ENCODE data around the gene MYH9. TPM values are rescaled to one million over a fixed set of nuclear protein-coding genes. Genes with fewer than 3 reads are reported as not detected.
"Not testable (repeated sequence)": the region's sequence is repeated elsewhere in the genome, so short reads cannot be mapped to it uniquely, and the experiment has no call there.

MYH9 gene
- total and polyA plus RNA-seq, 2 donors (not counting 1 experiment from before 2014, with no cell fraction given) = 108 to 554 TPM

DNA sequence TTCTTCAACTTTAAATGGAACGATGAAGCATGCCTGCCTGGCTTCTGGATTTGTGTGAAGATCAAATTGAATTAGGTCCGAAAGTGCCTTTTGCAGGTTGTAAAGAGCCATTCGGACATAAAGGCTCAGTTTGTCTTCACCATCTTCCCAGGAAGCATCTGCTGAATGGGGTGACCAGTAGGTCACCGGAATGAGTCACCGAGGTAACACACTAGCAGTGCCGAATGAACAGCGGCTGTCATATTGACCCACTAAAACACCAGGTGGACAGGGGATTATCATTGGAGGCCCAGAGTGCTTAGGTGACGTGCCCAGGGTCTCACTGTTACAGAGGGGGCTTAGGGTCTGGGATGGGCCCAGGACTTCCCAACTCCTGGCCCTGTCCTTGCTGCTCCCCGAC lies 43.1 kb upstream of the MYH9 start:
- H2AFZ ChIP-seq (ENCODE audit: insufficient read depth, low read depth, low read length, poor library complexity, severe bottlenecking) = no peak overlapping the region
- H3K36me3 ChIP-seq (replicated peaks in 1 of 2; ENCODE audit: control extremely low read depth in 1 of 2, control insufficient read depth in 1 of 2, extremely low read depth in 1 of 2, insufficient read depth in 2 of 2, low read length in 1 of 2) = no peaks in the 10 kb centered on the region
- H3K4me3 ChIP-seq (ENCODE audit: control extremely low read depth in 1 of 5, extremely low read depth in 1 of 5, insufficient read depth in 1 of 5, low read depth in 2 of 5, low read length in 4 of 5) = no peak overlapping the region
- no peaks in the 10 kb centered on the region for H3K9me3 ChIP-seq (ENCODE audit: control extremely low read depth in 1 of 3, control insufficient read depth in 2 of 3, insufficient read depth in 1 of 3, low read length in 2 of 3)
- DNase-seq = no peak
- no peaks in the 10 kb centered on the region for H3K27me3 Mint-ChIP-seq
- H4K20me1 ChIP-seq (ENCODE audit: control insufficient read depth, insufficient read depth, low read length, poor library complexity, severe bottlenecking) = no peaks in the 10 kb centered on the region
- no peaks in the 10 kb centered on the region for H3K9me3 Mint-ChIP-seq (ENCODE audit: insufficient read depth)
- no peak for ATAC-seq (ENCODE audit: low read depth)
- ChIA-PET POLR2A (no interaction called here), CTCF (no interaction called here)
- H3K4me1 Mint-ChIP-seq = peaks cover 23% of the 10 kb centered on the region
- H3K27me3 ChIP-seq (replicated peaks in 1 of 4; ENCODE audit: control extremely low read depth in 1 of 4, control insufficient read depth in 3 of 4, insufficient read depth in 4 of 4, low read length in 3 of 4) = no peaks in the 10 kb centered on the region
- no peak for TF ChIP-seq EZH2 (IDR thresholded peaks at IDR 0.05; ENCODE audit: borderline replicate concordance, insufficient read depth, low read depth, low read length, poor library complexity, severe bottlenecking)
- no peak for TF ChIP-seq CTCF (IDR thresholded peaks at IDR 0.05)
- WGBS (ENCODE audit: insufficient coverage) = 87% methylated on average over 8 of the region's 9 CpGs
- H3K27ac ChIP-seq (ENCODE audit: low read length in 2 of 2) = no peak overlapping the region
- H3K79me2 ChIP-seq (ENCODE audit: control insufficient read depth, insufficient read depth, low read length) = no peaks in the 10 kb centered on the region
- H3K4me2 ChIP-seq (replicated peaks; ENCODE audit: low read depth, low read length, poor library complexity, severe bottlenecking) = no peak overlapping the region
- H3K4me1 ChIP-seq (ENCODE audit: control insufficient read depth in 2 of 2, insufficient read depth in 2 of 2, low read length in 2 of 2) = peaks cover 22 to 33% of the 10 kb centered on the region in 2 donors
- intact Hi-C loops (cut with micrococcal nuclease) = no loop called here
- H3K27ac Mint-ChIP-seq = no peak overlapping the region
- H3K4me3 Mint-ChIP-seq = no peak overlapping the region
- H3K9ac ChIP-seq (ENCODE audit: low read length) = no peak overlapping the region

DNA sequence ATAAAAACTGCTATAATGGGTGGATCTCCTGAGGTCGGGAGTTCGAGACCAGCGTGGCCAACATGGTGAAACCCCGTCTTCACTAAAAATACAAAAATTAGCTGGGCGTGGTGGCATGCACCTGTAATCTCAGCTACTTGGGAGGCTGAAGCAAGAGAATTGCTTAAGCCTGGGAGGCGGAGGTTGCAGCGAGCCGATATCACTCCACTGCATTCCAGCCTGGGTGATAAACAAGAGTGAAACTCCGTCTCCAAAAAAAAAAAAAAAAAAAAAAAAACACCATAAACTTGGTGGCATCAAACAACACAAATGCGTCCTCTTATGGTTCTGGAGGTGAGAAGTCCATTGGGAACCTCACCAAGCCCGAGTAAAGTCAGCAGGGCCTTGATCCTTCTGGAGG lies 40.2 kb upstream of the MYH9 start:
- H3K27me3 Mint-ChIP-seq; ATAC-seq (ENCODE audit: low read depth); DNase-seq; H3K9me3 ChIP-seq (ENCODE audit: control extremely low read depth in 1 of 3, control insufficient read depth in 2 of 3, insufficient read depth in 1 of 3, low read length in 2 of 3); H3K27me3 ChIP-seq (replicated peaks in 1 of 4; ENCODE audit: control extremely low read depth in 1 of 4, control insufficient read depth in 3 of 4, insufficient read depth in 4 of 4, low read length in 3 of 4); H3K27ac Mint-ChIP-seq; H3K36me3 ChIP-seq (replicated peaks in 1 of 2; ENCODE audit: control extremely low read depth in 1 of 2, control insufficient read depth in 1 of 2, extremely low read depth in 1 of 2, insufficient read depth in 2 of 2, low read length in 1 of 2); H3K9me3 Mint-ChIP-seq (ENCODE audit: insufficient read depth); intact Hi-C loops (cut with micrococcal nuclease); H3K4me2 ChIP-seq (replicated peaks; ENCODE audit: low read depth, low read length, poor library complexity, severe bottlenecking); H3K4me3 Mint-ChIP-seq; H3K4me3 ChIP-seq (ENCODE audit: control extremely low read depth in 1 of 5, extremely low read depth in 1 of 5, insufficient read depth in 1 of 5, low read depth in 2 of 5, low read length in 4 of 5); H3K9ac ChIP-seq (ENCODE audit: low read length); H3K79me2 ChIP-seq (ENCODE audit: control insufficient read depth, insufficient read depth, low read length); H3K27ac ChIP-seq (ENCODE audit: low read length in 2 of 2); POLR2A ChIA-PET; H2AFZ ChIP-seq (ENCODE audit: insufficient read depth, low read depth, low read length, poor library complexity, severe bottlenecking); H4K20me1 ChIP-seq (ENCODE audit: control insufficient read depth, insufficient read depth, low read length, poor library complexity, severe bottlenecking): not testable (repeated sequence)
- H3K4me1 Mint-ChIP-seq = peaks cover 24% of the 10 kb centered on the region
- 83% methylated on average over 1 of the region's 11 CpGs for WGBS (ENCODE audit: insufficient coverage)
- CTCF ChIA-PET = interaction anchor here (0.7 kb wide), 1 partner anchor 351 kb away, joined by 3 read pairs; no protein-coding TSS in a partner anchor
- peaks cover 14 to 22% of the 10 kb centered on the region in 2 donors for H3K4me1 ChIP-seq (ENCODE audit: control insufficient read depth in 2 of 2, insufficient read depth in 2 of 2, low read length in 2 of 2)
